ENCODE data around the gene NAGPA. TPM values are rescaled to one million over a fixed set of nuclear protein-coding genes. Genes with fewer than 3 reads are reported as not detected.

Gene NAGPA
- polyA plus RNA-seq, 4 donors = 13.2 to 26.8 (median 21.5) TPM

- 30 to 39% (median 35%) methylated on average over 8 of the region's 8 CpGs for WGBS, 3 donors
- Histone ChIP-seq H3K9me3 (ENCODE audit: control insufficient read depth in 2 of 2, insufficient read depth in 1 of 2, low read depth in 1 of 2, low read length in 1 of 2) (no peaks in the 10 kb centered on the region), H3K4me1 (ENCODE audit: control insufficient read depth in 3 of 3, insufficient read depth in 2 of 3, low read depth in 1 of 3, low read length in 2 of 3) (peaks cover 0 to 4% (median 3%) of the 10 kb centered on the region in 3 donors), H3K36me3 (ENCODE audit: control insufficient read depth in 3 of 3, insufficient read depth in 2 of 3, low read depth in 1 of 3, low read length in 3 of 3) (no peaks in the 10 kb centered on the region), H3K27ac (ENCODE audit: low read depth in 1 of 3, low read length in 2 of 3) (peak overlapping the region in 2 of 3 donors; percentile 10 to 32), H3K27me3 (ENCODE audit: control insufficient read depth in 3 of 3, insufficient read depth in 3 of 3, low read length in 3 of 3) (no peaks in the 10 kb centered on the region), H3K4me3 (ENCODE audit: low read depth in 1 of 3, low read length in 3 of 3) (no peak overlapping the region)
- DNase-seq (no peak), FAIRE-seq (no peak)
These were observed 31.6 kb upstream of the NAGPA start for GRCh38 chr16:5065326-5065725.

- FAIRE-seq (no peak), DNase-seq (peak; percentile 7 to 54)
- H3K4me1 ChIP-seq (ENCODE audit: control insufficient read depth in 3 of 3, insufficient read depth in 2 of 3, low read depth in 1 of 3, low read length in 2 of 3) = peaks cover 0 to 4% (median 3%) of the 10 kb centered on the region in 3 donors
- 13 to 36% (median 25%) methylated on average over 7 of the region's 7 CpGs for WGBS, 3 donors
- H3K36me3 ChIP-seq (ENCODE audit: control insufficient read depth in 3 of 3, insufficient read depth in 2 of 3, low read depth in 1 of 3, low read length in 3 of 3) = no peaks in the 10 kb centered on the region
- H3K27me3 ChIP-seq (ENCODE audit: control insufficient read depth in 3 of 3, insufficient read depth in 3 of 3, low read length in 3 of 3) = no peaks in the 10 kb centered on the region
- H3K27ac ChIP-seq (ENCODE audit: low read depth in 1 of 3, low read length in 2 of 3) = peak overlapping the region in 1 of 3 donors; percentile 10
- no peak overlapping the region for H3K4me3 ChIP-seq (ENCODE audit: low read depth in 1 of 3, low read length in 3 of 3)
- no peaks in the 10 kb centered on the region for H3K9me3 ChIP-seq (ENCODE audit: control insufficient read depth in 2 of 2, insufficient read depth in 1 of 2, low read depth in 1 of 2, low read length in 1 of 2)
These were observed 31.2 kb upstream of the NAGPA start for GRCh38 chr16:5064915-5065314.

- 34 to 61% (median 47%) methylated on average over 19 of the region's 19 CpGs for WGBS, 3 donors
- DNase-seq = peak in 1 of 2 donors; percentile 17
- H3K27ac ChIP-seq (ENCODE audit: low read depth in 1 of 3, low read length in 2 of 3) = no peak overlapping the region
- H3K27me3 ChIP-seq (ENCODE audit: control insufficient read depth in 3 of 3, insufficient read depth in 3 of 3, low read length in 3 of 3) = no peaks in the 10 kb centered on the region
- H3K9me3 ChIP-seq (ENCODE audit: control insufficient read depth in 2 of 2, insufficient read depth in 1 of 2, low read depth in 1 of 2, low read length in 1 of 2) = no peaks in the 10 kb centered on the region
- H3K4me1 ChIP-seq (ENCODE audit: control insufficient read depth in 3 of 3, insufficient read depth in 2 of 3, low read depth in 1 of 3, low read length in 2 of 3) = peaks cover 0 to 4% (median 3%) of the 10 kb centered on the region in 3 donors
- H3K4me3 ChIP-seq (ENCODE audit: low read depth in 1 of 3, low read length in 3 of 3) = no peak overlapping the region
- no peaks in the 10 kb centered on the region for H3K36me3 ChIP-seq (ENCODE audit: control insufficient read depth in 3 of 3, insufficient read depth in 2 of 3, low read depth in 1 of 3, low read length in 3 of 3)
- FAIRE-seq = no peak
These were observed 29.3 kb upstream of the NAGPA start for GRCh38 chr16:5062790-5063765.

GRCh38 chr16:5062051-5062450 lies 28.3 kb upstream of the NAGPA start:
- DNase-seq (no peak), FAIRE-seq (no peak)
- WGBS, 3 donors = 84 to 88% (median 86%) methylated on average over 11 of the region's 11 CpGs
- Histone ChIP-seq H3K36me3 (ENCODE audit: control insufficient read depth in 3 of 3, insufficient read depth in 2 of 3, low read depth in 1 of 3, low read length in 3 of 3) (no peaks in the 10 kb centered on the region), H3K4me3 (ENCODE audit: low read depth in 1 of 3, low read length in 3 of 3) (no peak overlapping the region), H3K4me1 (ENCODE audit: control insufficient read depth in 3 of 3, insufficient read depth in 2 of 3, low read depth in 1 of 3, low read length in 2 of 3) (peaks cover 0 to 4% (median 3%) of the 10 kb centered on the region in 3 donors), H3K27me3 (ENCODE audit: control insufficient read depth in 3 of 3, insufficient read depth in 3 of 3, low read length in 3 of 3) (no peaks in the 10 kb centered on the region), H3K27ac (ENCODE audit: low read depth in 1 of 3, low read length in 2 of 3) (no peak overlapping the region), H3K9me3 (ENCODE audit: control insufficient read depth in 2 of 2, insufficient read depth in 1 of 2, low read depth in 1 of 2, low read length in 1 of 2) (no peaks in the 10 kb centered on the region)

GRCh38 chr16:5060073-5060641 lies 26.4 kb upstream of the NAGPA start:
- H3K4me3 ChIP-seq (ENCODE audit: low read depth in 1 of 3, low read length in 3 of 3) = no peak overlapping the region
- no peak for DNase-seq
- H3K36me3 ChIP-seq (ENCODE audit: control insufficient read depth in 3 of 3, insufficient read depth in 2 of 3, low read depth in 1 of 3, low read length in 3 of 3) = no peaks in the 10 kb centered on the region
- H3K4me1 ChIP-seq (ENCODE audit: control insufficient read depth in 3 of 3, insufficient read depth in 2 of 3, low read depth in 1 of 3, low read length in 2 of 3) = peaks cover 0 to 3% (median under 1%) of the 10 kb centered on the region in 3 donors
- H3K27ac ChIP-seq (ENCODE audit: low read depth in 1 of 3, low read length in 2 of 3) = no peak overlapping the region
- FAIRE-seq = no peak
- WGBS, 3 donors = 81 to 91% (median 86%) methylated on average over 10 of the region's 10 CpGs
- no peaks in the 10 kb centered on the region for H3K9me3 ChIP-seq (ENCODE audit: control insufficient read depth in 2 of 2, insufficient read depth in 1 of 2, low read depth in 1 of 2, low read length in 1 of 2)
- no peaks in the 10 kb centered on the region for H3K27me3 ChIP-seq (ENCODE audit: control insufficient read depth in 3 of 3, insufficient read depth in 3 of 3, low read length in 3 of 3)

GRCh38 chr16:5059386-5060072 lies 25.8 kb upstream of the NAGPA start:
- Histone ChIP-seq H3K27me3 (ENCODE audit: control insufficient read depth in 3 of 3, insufficient read depth in 3 of 3, low read length in 3 of 3) (no peaks in the 10 kb centered on the region), H3K4me3 (ENCODE audit: low read depth in 1 of 3, low read length in 3 of 3) (no peak overlapping the region), H3K9me3 (ENCODE audit: control insufficient read depth in 2 of 2, insufficient read depth in 1 of 2, low read depth in 1 of 2, low read length in 1 of 2) (no peaks in the 10 kb centered on the region), H3K4me1 (ENCODE audit: control insufficient read depth in 3 of 3, insufficient read depth in 2 of 3, low read depth in 1 of 3, low read length in 2 of 3) (peaks cover 0 to under 1% (median 0%) of the 10 kb centered on the region in 3 donors), H3K36me3 (ENCODE audit: control insufficient read depth in 3 of 3, insufficient read depth in 2 of 3, low read depth in 1 of 3, low read length in 3 of 3) (no peaks in the 10 kb centered on the region), H3K27ac (ENCODE audit: low read depth in 1 of 3, low read length in 2 of 3) (no peak overlapping the region)
- DNase-seq (no peak), FAIRE-seq (no peak)
- 80 to 87% (median 86%) methylated on average over 5 to 6 of the region's 6 CpGs for WGBS, 3 donors

GRCh38 chr16:5058476-5058875 lies 24.7 kb upstream of the NAGPA start:
- H3K36me3 ChIP-seq (ENCODE audit: control insufficient read depth in 3 of 3, insufficient read depth in 2 of 3, low read depth in 1 of 3, low read length in 3 of 3) = no peaks in the 10 kb centered on the region

GRCh38 chr16:5056352-5056751 lies 22.6 kb upstream of the NAGPA start:
- DNase-seq (peak; percentile 31 to 44), FAIRE-seq (no peak)
- 7 to 13% (median 12%) methylated on average over 11 of the region's 11 CpGs for WGBS, 3 donors

More at GRCh38 chr16:5058476-5058875, 24.7 kb upstream of the NAGPA start:
- Histone ChIP-seq H3K27me3 (ENCODE audit: control insufficient read depth in 3 of 3, insufficient read depth in 3 of 3, low read length in 3 of 3) (no peaks in the 10 kb centered on the region), H3K27ac (ENCODE audit: low read depth in 1 of 3, low read length in 2 of 3) (no peak overlapping the region), H3K4me3 (ENCODE audit: low read depth in 1 of 3, low read length in 3 of 3) (no peak overlapping the region), H3K9me3 (ENCODE audit: control insufficient read depth in 2 of 2, insufficient read depth in 1 of 2, low read depth in 1 of 2, low read length in 1 of 2) (no peaks in the 10 kb centered on the region), H3K4me1 (ENCODE audit: control insufficient read depth in 3 of 3, insufficient read depth in 2 of 3, low read depth in 1 of 3, low read length in 2 of 3) (no peaks in the 10 kb centered on the region)
- DNase-seq (no peak), FAIRE-seq (no peak)
- WGBS, 3 donors = 68 to 92% (median 80%) methylated on average over 6 to 7 of the region's 7 CpGs

More at GRCh38 chr16:5056352-5056751, 22.6 kb upstream of the NAGPA start:
- H3K9me3 ChIP-seq (ENCODE audit: control insufficient read depth in 2 of 2, insufficient read depth in 1 of 2, low read depth in 1 of 2, low read length in 1 of 2) = no peaks in the 10 kb centered on the region
- no peaks in the 10 kb centered on the region for H3K36me3 ChIP-seq (ENCODE audit: control insufficient read depth in 3 of 3, insufficient read depth in 2 of 3, low read depth in 1 of 3, low read length in 3 of 3)
- no peak overlapping the region for H3K4me3 ChIP-seq (ENCODE audit: low read depth in 1 of 3, low read length in 3 of 3)
- H3K4me1 ChIP-seq (ENCODE audit: control insufficient read depth in 3 of 3, insufficient read depth in 2 of 3, low read depth in 1 of 3, low read length in 2 of 3) = no peaks in the 10 kb centered on the region
- no peaks in the 10 kb centered on the region for H3K27me3 ChIP-seq (ENCODE audit: control insufficient read depth in 3 of 3, insufficient read depth in 3 of 3, low read length in 3 of 3)
- H3K27ac ChIP-seq (ENCODE audit: low read depth in 1 of 3, low read length in 2 of 3) = no peak overlapping the region

All from small intestine (tissue), 7 donors.